Activated naive CD4-positive, alpha-beta T cell treated with anti-CD3 and anti-CD28 coated beads, Interleukin-2, amount 50 U/mL, for 72 hours (primary cell): Measurements from ENCODE around the gene NHLRC4. TPM values are rescaled to one million over a fixed set of nuclear protein-coding genes. Genes with fewer than 3 reads are reported as not detected.

Source experiments
- ATAC-seq, 2 donors: fragments of 150-1000 bp; cut with Tn5 transposase; 2 replicates each; pipeline ENCODE4 v1.10.0; 2021; ENCODE audit warnings: mild to moderate bottlenecking in 2 of 2, moderate library complexity in 2 of 2
- DNase-seq, 2 donors: peaks; one replicate each; pipeline ENCODE4 v3.0.0; 2021 to 2022; ENCODE audit warnings: low spot score in 2 of 2
- H3K27ac Mint-ChIP-seq, 2 donors: one replicate each; pipeline ENCODE4 v1.8.0; 2022; ENCODE audit warnings: mild to moderate bottlenecking in 2 of 2, mixed read lengths in 2 of 2
- H3K36me3 Mint-ChIP-seq, 2 donors: one replicate each; pipeline ENCODE4 v1.8.0; 2022; ENCODE audit warnings: mixed read lengths in 2 of 2
- H3K9me3 Mint-ChIP-seq, 2 donors: one replicate each; pipeline ENCODE4 v1.8.0; 2022; ENCODE audit warnings: mixed read lengths in 2 of 2
- total RNA-seq, 2 donors: library from RNA; stranded (reverse); gene quantifications; one replicate each; pipeline ENCODE4 v1.2.3, GENCODE V29; 2022

Gene NHLRC4
- total RNA-seq: 1 to 10 TPM in 1 of 2 donors, under 1 TPM in 1; 0.59 to 1.8 TPM

GRCh38 chr16:566475-567372, at the start of gene NHLRC4:
Gene NHLRC4 (plus strand): TSS chr16:567005. CDS start chr16:568048, 1,043 bp downstream.
- Mint-ChIP-seq H3K27ac (peak within 1 kb of the TSS; percentile 55 to 71), H3K36me3 (no peaks in the 10 kb centered on the region), H3K9me3 (no peaks in the 10 kb centered on the region)
- ATAC-seq (peak; percentile 57 to 62), DNase-seq (peak in 1 of 2 donors; percentile 63)

GRCh38 chr16:518858-519257, 47.9 kb upstream of the NHLRC4 start:
- DNase-seq (no peak), ATAC-seq (no peak)
- Mint-ChIP-seq H3K9me3 (no peaks in the 10 kb centered on the region), H3K36me3 (no peaks in the 10 kb centered on the region), H3K27ac (no peak overlapping the region)

GRCh38 chr16:519425-519824, 47.4 kb upstream of the NHLRC4 start:
- no peaks in the 10 kb centered on the region for H3K36me3 Mint-ChIP-seq
- DNase-seq (no peak), ATAC-seq (no peak)
- no peaks in the 10 kb centered on the region for H3K9me3 Mint-ChIP-seq
- peak overlapping the region in 1 of 2 donors; percentile 49 for H3K27ac Mint-ChIP-seq

GRCh38 chr16:519841-520687, 46.7 kb upstream of the NHLRC4 start:
- no peaks in the 10 kb centered on the region for H3K36me3 Mint-ChIP-seq
- peak overlapping the region in 1 of 2 donors; percentile 49 for H3K27ac Mint-ChIP-seq
- H3K9me3 Mint-ChIP-seq: no peaks in the 10 kb centered on the region
- DNase-seq: no peak
- ATAC-seq: no peak

GRCh38 chr16:520847-521246, 46.0 kb upstream of the NHLRC4 start:
- no peak for DNase-seq
- ATAC-seq: no peak
- Mint-ChIP-seq H3K27ac (peak overlapping the region in 1 of 2 donors; percentile 29), H3K36me3 (peaks cover 0 to 7% of the 10 kb centered on the region in 2 donors), H3K9me3 (no peaks in the 10 kb centered on the region)

GRCh38 chr16:521381-522210, 45.2 kb upstream of the NHLRC4 start:
- H3K27ac Mint-ChIP-seq: no peak overlapping the region
- DNase-seq: no peak
- ATAC-seq: no peak
- no peaks in the 10 kb centered on the region for H3K9me3 Mint-ChIP-seq
- H3K36me3 Mint-ChIP-seq: peaks cover 0 to 8% of the 10 kb centered on the region in 2 donors

GRCh38 chr16:522320-523096, 44.3 kb upstream of the NHLRC4 start:
- ATAC-seq: no peak
- no peak for DNase-seq
- peak overlapping the region; percentile 84 to 87 for H3K27ac Mint-ChIP-seq
- peaks cover 0 to 8% of the 10 kb centered on the region in 2 donors for H3K36me3 Mint-ChIP-seq
- H3K9me3 Mint-ChIP-seq: no peaks in the 10 kb centered on the region

GRCh38 chr16:523097-523741, 43.6 kb upstream of the NHLRC4 start:
- no peak for ATAC-seq
- H3K36me3 Mint-ChIP-seq: peaks cover 0 to 8% of the 10 kb centered on the region in 2 donors

GRCh38 chr16:524274-525040, 42.3 kb upstream of the NHLRC4 start:
- ATAC-seq: no peak
- no peak for DNase-seq
- Mint-ChIP-seq H3K9me3 (no peaks in the 10 kb centered on the region), H3K36me3 (peaks cover 4 to 12% of the 10 kb centered on the region in 2 donors), H3K27ac (peak overlapping the region; percentile 84 to 100)

More at GRCh38 chr16:523097-523741, 43.6 kb upstream of the NHLRC4 start:
- DNase-seq: no peak
- Mint-ChIP-seq H3K9me3 (no peaks in the 10 kb centered on the region), H3K27ac (peak overlapping the region; percentile 84 to 87)

- Mint-ChIP-seq H3K9me3 (no peaks in the 10 kb centered on the region), H3K36me3 (peaks cover 8 to 12% of the 10 kb centered on the region in 2 donors), H3K27ac (peak overlapping the region; percentile 84 to 100)
- DNase-seq: no peak
- peak in 1 of 2 donors; percentile 4 for ATAC-seq
These were observed 41.7 kb upstream of the NHLRC4 start for GRCh38 chr16:525123-525519.

GRCh38 chr16:525520-526180, 41.2 kb upstream of the NHLRC4 start:
- Mint-ChIP-seq H3K27ac (peak overlapping the region; percentile 84 to 100), H3K36me3 (peaks cover 11 to 12% of the 10 kb centered on the region in 2 donors), H3K9me3 (no peaks in the 10 kb centered on the region)
- DNase-seq (peak; percentile 78 to 81), ATAC-seq (peak; percentile 69 to 76)

- ATAC-seq (no peak), DNase-seq (peak in 1 of 2 donors; percentile 27)
- H3K9me3 Mint-ChIP-seq: no peaks in the 10 kb centered on the region
- peaks cover 11 to 12% of the 10 kb centered on the region in 2 donors for H3K36me3 Mint-ChIP-seq
- peak overlapping the region; percentile 84 to 100 for H3K27ac Mint-ChIP-seq
These were observed 40.4 kb upstream of the NHLRC4 start for GRCh38 chr16:526181-527014.
